Neural cell (in vitro differentiated cells): ENCODE data around the gene LZTR1. TPM values are rescaled to one million over a fixed set of nuclear protein-coding genes. Genes with fewer than 3 reads are reported as not detected.

Experiments
- H2AFZ ChIP-seq: fragments of 200-600, 300-800 bp; sonication (generic), shearing (Covaris generic); 2 replicates; pipeline ENCODE4 v1.6.0; 2014; ENCODE audit warnings: low read depth, mild to moderate bottlenecking, antibody characterized with exemption, low read length, moderate library complexity
- H3F3A ChIP-seq: fragments of 200-600 bp; shearing (Covaris generic); 2 replicates; pipeline ENCODE4 v1.6.1; 2016; ENCODE audit warnings: mild to moderate bottlenecking, moderate library complexity, mixed read lengths, antibody characterized with exemption, low read length; ENCODE audit not compliant: insufficient read depth, poor library complexity, severe bottlenecking
- H3K27ac ChIP-seq: fragments of 200-600, 300-800 bp; sonication (generic), shearing (Covaris generic); 2 replicates; pipeline ENCODE4 v1.5.1; 2014; ENCODE audit warnings: mild to moderate bottlenecking, low read length, moderate library complexity
- H3K27me3 ChIP-seq: fragments of 300-800, 200-600 bp; sonication (generic), shearing (Covaris generic); 2 replicates; pipeline ENCODE4 v1.6.0; 2014; ENCODE audit warnings: mild to moderate bottlenecking, low read depth, low read length, moderate library complexity; ENCODE audit not compliant: insufficient read depth
- H3K36me3 ChIP-seq: fragments of 300-800, 200-600 bp; sonication (generic), shearing (Covaris generic); 2 replicates; pipeline ENCODE4 v1.5.1; 2014; ENCODE audit warnings: mild to moderate bottlenecking, antibody characterized with exemption, low read length, moderate library complexity; ENCODE audit not compliant: insufficient read depth
- H3K4me2 ChIP-seq: fragments of 300-800, 200-600 bp; sonication (generic), shearing (Covaris generic); 2 replicates; pipeline ENCODE4 v1.6.0; 2014; ENCODE audit warnings: mild to moderate bottlenecking, low read length
- H3K4me3 ChIP-seq: fragments of 300-800, 200-600 bp; sonication (generic), shearing (Covaris generic); 2 replicates; pipeline ENCODE4 v1.5.1; 2014; ENCODE audit warnings: mild to moderate bottlenecking, low read length, moderate library complexity
- H3K79me2 ChIP-seq: fragments of 200-600 bp; shearing (Covaris generic); replicated peaks from 2 replicates; pipeline ENCODE4 v1.6.0; 2014; ENCODE audit warnings: mild to moderate bottlenecking, low read length, moderate library complexity; ENCODE audit not compliant: insufficient read depth
- H3K9ac ChIP-seq: fragments of 300-800, 200-600 bp; sonication (generic), shearing (Covaris generic); 2 replicates; pipeline ENCODE4 v1.6.1; 2016; ENCODE audit warnings: mild to moderate bottlenecking, low read length, mixed read lengths
- H3K9me2 ChIP-seq: fragments of 200-600 bp; shearing (Covaris generic); 2 replicates; pipeline ENCODE4 v1.6.1; 2016; ENCODE audit warnings: mild to moderate bottlenecking, low read length, mixed read lengths; ENCODE audit not compliant: insufficient read depth
- H3K9me3 ChIP-seq: fragments of 200-600, 300-800 bp; sonication (generic), shearing (Covaris generic); 2 replicates; pipeline ENCODE4 v1.6.1; 2016; ENCODE audit warnings: mild to moderate bottlenecking, mixed run types, low read length, moderate library complexity, mixed read lengths
- H4K20me1 ChIP-seq: fragments of 200-600 bp; shearing (Covaris generic); 2 replicates; pipeline ENCODE4 v1.6.1; 2016; ENCODE audit warnings: mild to moderate bottlenecking, mixed run types; ENCODE audit not compliant: insufficient read depth
- EP300 ChIP-seq: fragments of 450-650 bp; conservative IDR thresholded peaks from 2 replicates; pipeline ENCODE4 v1.6.1; 2014; ENCODE audit warnings: antibody characterized with exemption, mild to moderate bottlenecking, moderate library complexity; ENCODE audit not compliant: poor library complexity, severe bottlenecking
- EZH2 ChIP-seq: fragments of 200-600, 300-800 bp; shearing (Covaris generic), sonication (generic); IDR thresholded peaks from 2 replicates; pipeline ENCODE4 v1.6.1; 2014; ENCODE audit warnings: antibody characterized with exemption, low read length, borderline replicate concordance, mild to moderate bottlenecking; ENCODE audit not compliant: insufficient read depth, poor library complexity, severe bottlenecking
- MXI1 ChIP-seq: fragments of 450-650 bp; conservative IDR thresholded peaks from 2 replicates; pipeline ENCODE4 v1.6.1; 2014; ENCODE audit warnings: antibody characterized with exemption, mild to moderate bottlenecking; ENCODE audit not compliant: poor library complexity, severe bottlenecking
- POLR2AphosphoS5 ChIP-seq: IDR thresholded peaks from 2 replicates; pipeline ENCODE4 v1.6.1; 2012
- RAD21 ChIP-seq: fragments of 450-650 bp; conservative IDR thresholded peaks from 2 replicates; pipeline ENCODE4 v1.6.1; 2014; ENCODE audit warnings: antibody characterized with exemption, mild to moderate bottlenecking, moderate library complexity
- SMC3 ChIP-seq: fragments of 450-650 bp; conservative IDR thresholded peaks from 2 replicates; pipeline ENCODE4 v1.6.1; 2014; ENCODE audit warnings: antibody characterized with exemption, mild to moderate bottlenecking, moderate library complexity; ENCODE audit not compliant: poor library complexity
- TAF1 ChIP-seq: IDR thresholded peaks from 2 replicates; pipeline ENCODE4 v1.6.1; 2012; ENCODE audit warnings: low read depth
- polyA plus RNA-seq: library from polyadenylated mRNA; depleted of rRNA; stranded (reverse); fragments of >200 nt; gene quantifications from 2 replicates; pipeline ENCODE4 v1.2.3, GENCODE V29; 2014
- TF ChIP-seq, protein P1 (sequence below): fragments of 450-650 bp; IDR thresholded peaks from 2 replicates; pipeline ENCODE4 v1.5.1; 2014; ENCODE audit warnings: antibody characterized with exemption, mild to moderate bottlenecking, moderate library complexity; ENCODE audit not compliant: poor library complexity, severe bottlenecking
- TF ChIP-seq, protein P2 (sequence below): IDR thresholded peaks from 2 replicates; pipeline ENCODE4 v1.6.1; 2012; ENCODE audit warnings: borderline replicate concordance

LZTR1 gene
- polyA plus RNA-seq, 1 donor from 2014 or later: 114 TPM

DNA sequence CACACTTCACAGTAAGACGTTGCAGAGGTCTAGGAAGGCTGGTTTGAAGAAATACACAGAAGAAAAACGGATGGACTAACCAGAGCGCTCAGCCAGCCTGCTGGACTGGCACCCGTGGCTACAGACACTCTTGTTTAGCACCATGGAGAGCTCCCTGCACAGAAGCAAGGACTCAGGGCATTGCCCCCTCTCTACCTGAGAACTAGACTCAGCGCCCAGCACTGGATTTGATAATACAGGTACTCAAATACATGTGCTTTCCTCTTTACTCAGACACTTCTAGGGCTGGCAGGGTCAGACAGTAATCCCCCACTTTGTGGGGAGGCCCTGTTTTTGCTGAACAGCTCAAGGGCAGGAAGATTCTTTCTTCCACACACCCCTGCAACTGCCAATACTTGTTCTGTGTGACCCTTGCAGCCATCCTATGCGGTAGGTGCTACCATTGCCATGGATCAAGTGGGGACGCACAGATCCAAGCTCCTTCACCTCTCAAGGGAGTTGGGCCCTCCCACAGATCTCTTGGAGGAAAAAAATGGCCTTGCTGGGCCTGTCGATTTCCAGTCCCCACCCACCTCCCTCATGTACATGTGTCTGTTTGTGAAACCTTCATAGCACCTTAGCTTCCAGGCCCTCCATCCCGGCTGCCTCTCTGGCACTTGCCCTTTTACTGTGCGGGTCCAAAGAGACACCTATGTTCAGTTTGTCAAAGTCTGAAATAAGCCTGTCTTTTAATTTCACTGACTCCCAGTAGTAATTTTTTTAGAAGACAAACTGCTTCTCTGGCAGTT, 27.7 kb downstream of the LZTR1 start:
- no peaks in the 10 kb centered on the region for H3K9me2 ChIP-seq
- H3K9me3 ChIP-seq: no peaks in the 10 kb centered on the region
- peaks cover 22% of the 10 kb centered on the region for H3K79me2 ChIP-seq
- no peak overlapping the region for H3K9ac ChIP-seq
- H3F3A ChIP-seq: peaks cover 3% of the 10 kb centered on the region
- no peaks in the 10 kb centered on the region for H4K20me1 ChIP-seq
- H3K4me2 ChIP-seq: no peak overlapping the region
- no peak overlapping the region for H3K4me3 ChIP-seq
- H3K27me3 ChIP-seq: no peaks in the 10 kb centered on the region
- TF ChIP-seq MXI1 (no peak), RAD21 (no peak)
- H2AFZ ChIP-seq: no peak overlapping the region
- H3K36me3 ChIP-seq: peaks cover 3% of the 10 kb centered on the region
- no peak overlapping the region for H3K27ac ChIP-seq

DNA sequence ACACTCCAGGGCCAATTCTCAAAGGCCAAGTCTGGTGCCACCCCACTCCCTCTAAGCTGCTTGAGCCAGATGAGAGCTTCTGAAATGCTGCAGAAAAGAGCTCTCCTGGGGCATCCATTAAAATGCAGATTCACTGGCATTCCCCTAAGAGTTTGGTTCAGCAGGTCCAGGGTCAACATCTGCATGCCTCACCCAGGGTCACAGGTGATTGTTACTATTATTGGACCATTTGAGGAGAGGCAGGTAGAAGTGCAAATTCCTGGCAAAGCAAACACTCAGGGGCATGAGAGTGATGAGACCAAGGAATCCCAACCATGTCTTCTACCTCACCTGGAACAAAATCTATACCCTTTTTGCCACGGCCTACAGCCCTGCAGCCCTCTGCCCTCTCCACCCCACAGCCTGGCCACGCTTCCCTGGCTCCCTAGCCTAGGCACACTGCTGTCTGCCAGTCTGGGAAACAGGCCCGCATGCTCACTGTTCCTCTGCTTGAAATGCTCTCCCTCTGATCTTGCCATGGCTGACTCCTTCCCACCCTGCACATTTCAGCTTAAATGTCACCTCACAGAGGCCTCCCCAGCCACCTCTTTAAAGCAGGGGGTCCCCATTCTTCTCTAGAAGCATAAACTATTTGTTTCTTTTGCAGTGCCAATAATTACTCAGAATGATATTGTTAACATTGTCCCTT, 28.5 kb downstream of the LZTR1 start:
- TF ChIP-seq, protein P1, sequence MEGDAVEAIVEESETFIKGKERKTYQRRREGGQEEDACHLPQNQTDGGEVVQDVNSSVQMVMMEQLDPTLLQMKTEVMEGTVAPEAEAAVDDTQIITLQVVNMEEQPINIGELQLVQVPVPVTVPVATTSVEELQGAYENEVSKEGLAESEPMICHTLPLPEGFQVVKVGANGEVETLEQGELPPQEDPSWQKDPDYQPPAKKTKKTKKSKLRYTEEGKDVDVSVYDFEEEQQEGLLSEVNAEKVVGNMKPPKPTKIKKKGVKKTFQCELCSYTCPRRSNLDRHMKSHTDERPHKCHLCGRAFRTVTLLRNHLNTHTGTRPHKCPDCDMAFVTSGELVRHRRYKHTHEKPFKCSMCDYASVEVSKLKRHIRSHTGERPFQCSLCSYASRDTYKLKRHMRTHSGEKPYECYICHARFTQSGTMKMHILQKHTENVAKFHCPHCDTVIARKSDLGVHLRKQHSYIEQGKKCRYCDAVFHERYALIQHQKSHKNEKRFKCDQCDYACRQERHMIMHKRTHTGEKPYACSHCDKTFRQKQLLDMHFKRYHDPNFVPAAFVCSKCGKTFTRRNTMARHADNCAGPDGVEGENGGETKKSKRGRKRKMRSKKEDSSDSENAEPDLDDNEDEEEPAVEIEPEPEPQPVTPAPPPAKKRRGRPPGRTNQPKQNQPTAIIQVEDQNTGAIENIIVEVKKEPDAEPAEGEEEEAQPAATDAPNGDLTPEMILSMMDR: no peak
- TF ChIP-seq, protein P2, sequence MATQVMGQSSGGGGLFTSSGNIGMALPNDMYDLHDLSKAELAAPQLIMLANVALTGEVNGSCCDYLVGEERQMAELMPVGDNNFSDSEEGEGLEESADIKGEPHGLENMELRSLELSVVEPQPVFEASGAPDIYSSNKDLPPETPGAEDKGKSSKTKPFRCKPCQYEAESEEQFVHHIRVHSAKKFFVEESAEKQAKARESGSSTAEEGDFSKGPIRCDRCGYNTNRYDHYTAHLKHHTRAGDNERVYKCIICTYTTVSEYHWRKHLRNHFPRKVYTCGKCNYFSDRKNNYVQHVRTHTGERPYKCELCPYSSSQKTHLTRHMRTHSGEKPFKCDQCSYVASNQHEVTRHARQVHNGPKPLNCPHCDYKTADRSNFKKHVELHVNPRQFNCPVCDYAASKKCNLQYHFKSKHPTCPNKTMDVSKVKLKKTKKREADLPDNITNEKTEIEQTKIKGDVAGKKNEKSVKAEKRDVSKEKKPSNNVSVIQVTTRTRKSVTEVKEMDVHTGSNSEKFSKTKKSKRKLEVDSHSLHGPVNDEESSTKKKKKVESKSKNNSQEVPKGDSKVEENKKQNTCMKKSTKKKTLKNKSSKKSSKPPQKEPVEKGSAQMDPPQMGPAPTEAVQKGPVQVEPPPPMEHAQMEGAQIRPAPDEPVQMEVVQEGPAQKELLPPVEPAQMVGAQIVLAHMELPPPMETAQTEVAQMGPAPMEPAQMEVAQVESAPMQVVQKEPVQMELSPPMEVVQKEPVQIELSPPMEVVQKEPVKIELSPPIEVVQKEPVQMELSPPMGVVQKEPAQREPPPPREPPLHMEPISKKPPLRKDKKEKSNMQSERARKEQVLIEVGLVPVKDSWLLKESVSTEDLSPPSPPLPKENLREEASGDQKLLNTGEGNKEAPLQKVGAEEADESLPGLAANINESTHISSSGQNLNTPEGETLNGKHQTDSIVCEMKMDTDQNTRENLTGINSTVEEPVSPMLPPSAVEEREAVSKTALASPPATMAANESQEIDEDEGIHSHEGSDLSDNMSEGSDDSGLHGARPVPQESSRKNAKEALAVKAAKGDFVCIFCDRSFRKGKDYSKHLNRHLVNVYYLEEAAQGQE: no peak
- no peak for TF ChIP-seq EP300
- no peak for TF ChIP-seq SMC3
- no peak for TF ChIP-seq POLR2AphosphoS5
- no peak for TF ChIP-seq RAD21
- TF ChIP-seq EZH2: no peak
- TF ChIP-seq TAF1: no peak
- no peak for TF ChIP-seq MXI1
- Histone ChIP-seq H3K9ac (no peak overlapping the region), H3K4me3 (no peak overlapping the region), H3K9me3 (no peaks in the 10 kb centered on the region), H3K36me3 (peaks cover 3% of the 10 kb centered on the region), H3F3A (peaks cover 3% of the 10 kb centered on the region), H3K79me2 (peaks cover 22% of the 10 kb centered on the region), H3K4me2 (no peak overlapping the region), H2AFZ (no peak overlapping the region), H3K9me2 (no peaks in the 10 kb centered on the region), H4K20me1 (no peaks in the 10 kb centered on the region), H3K27me3 (no peaks in the 10 kb centered on the region), H3K27ac (no peak overlapping the region)
